HG02973 (cell line): Measurements from ENCODE around the gene PKNOX2.
A peak's percentile ranks its signal among the peaks of the same experiment; 100 is the strongest.

Experiments used
- ATAC-seq: cut with Tn5 transposase; IDR thresholded peaks from one replicate; pipeline ENCODE4 v1.9.1; 2021; ENCODE audit warnings: moderate library complexity; ENCODE audit not compliant: unreplicated experiment

Gene PKNOX2

DNA sequence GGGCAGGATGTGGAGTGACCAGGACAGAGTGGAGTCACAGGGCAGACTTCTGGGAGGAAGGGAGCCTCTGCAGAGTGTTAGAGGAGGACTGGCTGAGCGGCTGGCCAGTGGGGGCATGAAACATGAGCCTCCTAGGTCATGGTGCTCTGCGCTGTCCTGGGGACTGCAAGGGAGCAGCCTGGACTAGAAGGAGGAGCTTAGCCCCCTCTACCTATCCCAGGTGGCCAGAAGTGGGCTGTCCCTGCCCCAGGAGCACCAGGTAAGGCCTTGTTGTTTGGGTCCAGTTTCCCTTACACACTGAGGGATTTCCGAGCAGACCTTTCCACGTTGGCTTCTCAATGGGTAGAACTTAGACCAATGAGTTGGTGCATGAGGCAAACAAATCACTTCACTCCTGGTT is 7.4 kb downstream of the PKNOX2 start:
- ATAC-seq = no peak

DNA sequence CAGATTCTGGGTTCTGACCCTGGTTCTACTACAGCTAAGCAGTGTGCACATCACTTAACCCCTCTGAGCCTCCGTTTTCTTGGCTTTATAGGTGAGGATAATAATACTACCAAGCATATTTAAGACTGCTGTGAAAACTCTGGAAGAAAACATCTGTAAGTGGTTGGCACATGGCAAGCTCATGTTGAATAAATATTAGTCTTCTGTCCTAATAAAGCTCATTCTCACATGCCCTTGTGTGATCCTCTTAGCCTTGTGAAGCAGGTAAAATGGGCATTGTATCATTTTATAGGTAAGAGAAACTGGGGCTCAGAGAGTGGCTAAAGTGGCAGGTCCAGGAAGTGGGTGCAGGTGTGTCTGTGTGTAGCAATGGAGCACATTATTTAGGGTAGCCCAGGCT is 8.5 kb downstream of the PKNOX2 start:
- ATAC-seq = no peak

DNA sequence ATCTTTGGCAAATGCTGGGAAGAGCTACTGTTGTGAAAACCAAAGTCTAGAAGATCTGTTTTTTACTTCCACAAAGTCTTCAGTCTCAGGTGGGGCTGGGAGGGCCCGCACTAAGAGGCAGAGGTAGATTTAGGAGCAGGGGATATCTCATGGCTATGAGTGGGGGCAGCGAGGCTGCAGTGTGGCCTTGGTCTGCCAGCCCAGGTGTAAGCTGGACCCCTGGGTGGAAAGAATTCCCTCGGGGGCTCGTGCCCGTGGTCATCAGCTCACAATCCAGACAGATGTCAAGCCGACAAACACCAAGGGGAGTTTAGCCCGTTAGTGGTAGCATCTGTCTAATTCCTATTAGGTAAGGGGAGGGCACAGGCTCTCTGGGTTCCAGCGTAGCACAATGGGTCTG is 9.0 kb downstream of the PKNOX2 start:
- ATAC-seq = no peak

DNA sequence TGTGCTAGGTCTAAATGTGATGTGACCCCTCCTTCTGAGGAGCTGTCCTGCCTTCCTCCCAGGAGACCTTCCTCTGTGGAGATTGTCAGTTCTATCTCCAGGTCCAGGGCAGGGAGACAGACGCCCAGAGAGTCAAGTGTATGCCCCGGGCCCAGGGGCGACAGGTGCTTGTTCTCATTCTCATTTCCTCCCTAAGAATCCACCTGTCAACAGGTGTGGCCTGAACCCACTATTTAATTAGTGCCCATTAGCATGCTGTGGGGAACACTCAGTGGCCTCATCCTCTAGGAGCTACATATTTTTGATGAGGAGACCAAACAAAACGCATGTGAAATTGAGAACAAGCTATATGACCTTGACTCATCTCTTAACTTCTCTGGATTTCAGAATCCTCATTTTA is 9.5 kb downstream of the PKNOX2 start:
- ATAC-seq = no peak

DNA sequence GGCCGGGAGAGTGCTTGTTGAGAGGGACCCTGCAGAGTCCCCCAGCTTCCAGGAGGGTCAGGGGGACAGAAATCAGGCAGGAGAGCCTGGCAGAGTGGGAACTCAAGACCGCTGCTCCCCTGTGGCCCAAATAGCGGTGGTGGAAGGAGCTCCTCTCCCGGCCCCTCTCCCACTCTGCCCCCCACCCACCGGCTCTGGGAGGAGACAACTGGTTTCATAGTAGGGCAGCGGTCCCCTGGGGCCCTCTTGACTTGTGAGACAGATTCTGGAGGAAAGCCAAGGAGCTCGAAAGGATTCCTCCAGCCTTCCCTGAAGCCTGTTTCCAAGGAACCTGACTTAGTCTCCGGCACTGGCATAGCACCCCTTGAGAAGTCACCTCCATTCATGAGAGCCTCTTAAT is 10.1 kb downstream of the PKNOX2 start:
- ATAC-seq = no peak

DNA sequence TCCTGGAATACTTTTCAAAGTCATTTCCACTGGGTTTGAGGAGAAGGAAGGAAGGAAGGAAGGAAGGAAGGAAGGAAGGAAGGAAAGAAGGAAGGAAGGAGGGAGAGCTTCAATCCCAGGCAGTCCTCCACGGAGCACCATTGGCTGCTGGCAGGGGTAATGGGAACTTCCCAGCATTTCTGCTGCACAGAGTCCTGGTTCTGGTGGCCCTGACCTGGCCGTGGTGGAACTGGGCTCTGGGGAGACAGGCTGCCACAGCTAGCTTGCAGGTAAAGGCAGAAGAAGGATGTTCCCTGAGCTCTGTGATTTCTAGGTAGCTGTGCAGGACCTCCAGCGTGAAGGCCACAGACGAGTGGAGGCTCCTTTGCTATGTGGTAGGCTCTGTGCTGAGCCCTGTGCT is 10.6 kb downstream of the PKNOX2 start:
- ATAC-seq = no peak

DNA sequence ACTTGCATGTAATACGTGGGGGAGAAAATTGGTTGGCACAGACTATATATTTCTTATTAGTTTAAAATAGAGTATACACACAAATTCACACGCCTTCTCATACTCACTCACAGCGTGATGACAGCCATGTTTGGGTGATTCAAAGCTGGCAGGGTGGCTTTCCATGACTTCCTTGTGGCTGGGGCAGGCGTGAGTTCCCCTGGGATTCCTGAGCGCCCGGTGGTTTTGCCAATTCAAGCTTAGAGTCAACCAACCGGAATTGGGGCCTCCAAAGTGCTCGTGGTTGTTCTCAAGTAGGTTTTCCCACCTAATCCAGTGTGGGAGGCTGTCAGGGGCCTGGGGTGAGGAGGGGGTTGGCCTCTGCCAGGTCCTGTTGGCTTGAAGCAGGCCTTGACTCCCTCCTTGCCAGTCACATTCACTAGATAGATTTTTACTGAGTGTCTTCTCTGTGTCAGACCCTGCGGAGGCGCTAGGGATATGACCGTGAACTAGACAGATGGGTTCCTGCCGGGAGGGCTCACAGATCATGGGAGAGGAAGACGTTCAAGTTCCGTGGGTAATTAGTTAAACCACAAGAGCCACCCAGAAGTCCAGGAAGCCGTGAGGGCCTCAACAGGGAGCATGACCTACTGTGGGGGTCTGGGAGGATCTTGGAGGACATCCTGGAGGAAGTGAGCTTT is 11.5 kb downstream of the PKNOX2 start:
- no peak for ATAC-seq

DNA sequence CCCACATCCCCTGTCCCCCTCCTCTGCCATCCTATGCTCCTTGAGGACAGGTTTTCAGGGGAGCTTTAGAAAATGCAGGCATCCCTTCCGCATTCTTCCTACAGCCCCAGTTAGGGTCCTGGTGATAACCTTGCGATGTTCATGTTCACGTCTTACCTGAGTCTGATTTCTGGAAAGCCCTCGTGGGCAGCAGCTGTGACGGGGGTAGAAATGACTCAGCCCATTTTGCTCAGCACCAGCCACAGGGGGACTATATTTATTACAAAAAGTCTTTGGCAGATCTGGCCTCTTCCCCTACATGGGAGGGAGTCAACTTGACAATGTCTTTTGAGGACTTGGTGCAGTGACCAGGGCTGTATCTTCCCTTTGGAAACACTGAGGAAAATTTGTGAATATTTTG is 12.3 kb downstream of the PKNOX2 start:
- no peak for ATAC-seq

DNA sequence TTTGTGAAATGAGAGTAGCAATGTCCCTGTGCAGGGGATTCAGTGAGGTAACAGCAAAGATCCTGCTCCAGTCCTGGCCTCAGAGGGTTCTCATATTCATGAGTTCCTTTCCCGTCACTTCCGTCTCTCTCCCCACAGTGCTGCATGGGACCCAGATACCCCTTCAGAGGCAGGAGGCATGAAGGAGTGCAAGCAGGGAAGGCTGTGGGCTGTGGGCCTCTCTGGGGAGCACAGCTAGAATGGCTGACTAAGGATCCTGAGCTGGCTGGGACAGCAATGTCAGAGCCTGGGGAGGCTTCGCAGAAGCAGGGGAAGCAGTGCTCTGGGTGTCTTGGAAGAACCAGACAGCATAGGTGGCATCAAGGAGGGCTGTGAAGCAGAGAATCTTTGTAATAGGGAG is 13.0 kb downstream of the PKNOX2 start:
- no peak for ATAC-seq

DNA sequence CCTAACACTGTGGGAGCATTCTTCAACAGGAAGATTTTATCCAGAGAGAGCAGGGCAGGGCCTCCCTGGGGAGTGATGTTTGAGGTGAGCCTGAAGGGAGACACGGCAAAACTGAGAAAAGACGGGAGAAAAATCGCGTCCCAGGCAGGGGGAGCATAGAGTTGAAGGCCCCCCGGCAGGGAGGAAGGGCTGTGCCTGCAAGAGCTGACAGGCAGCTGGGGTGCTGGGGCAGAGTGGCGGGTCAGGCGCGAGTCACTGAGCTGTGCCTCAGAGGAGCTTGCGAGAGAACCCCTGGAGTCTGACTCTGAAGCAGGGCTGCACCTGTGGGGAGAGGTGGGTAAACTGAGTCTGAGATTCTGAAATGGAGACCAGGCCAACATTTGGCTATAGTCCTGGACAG is 14.8 kb downstream of the PKNOX2 start:
- no peak for ATAC-seq

DNA sequence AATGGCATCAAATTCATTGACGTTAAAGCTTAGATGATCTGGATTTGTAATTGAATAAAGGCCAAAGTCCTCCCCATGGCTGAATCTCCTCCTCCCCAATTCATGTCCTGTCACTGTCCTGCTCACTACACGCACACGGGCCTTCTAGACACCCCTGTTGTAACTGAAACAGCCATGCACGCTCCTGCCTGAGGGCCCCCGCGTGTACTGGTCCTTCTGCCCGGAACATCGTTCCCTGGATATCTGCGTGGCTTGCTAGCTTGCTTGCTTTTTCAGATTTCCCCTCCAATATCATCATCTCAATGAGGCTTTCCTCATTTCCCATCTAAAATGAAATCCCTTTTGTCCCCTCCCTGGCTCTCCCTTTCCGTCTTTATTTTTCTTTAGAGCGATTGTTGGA is 15.3 kb downstream of the PKNOX2 start:
- ATAC-seq = no peak

DNA sequence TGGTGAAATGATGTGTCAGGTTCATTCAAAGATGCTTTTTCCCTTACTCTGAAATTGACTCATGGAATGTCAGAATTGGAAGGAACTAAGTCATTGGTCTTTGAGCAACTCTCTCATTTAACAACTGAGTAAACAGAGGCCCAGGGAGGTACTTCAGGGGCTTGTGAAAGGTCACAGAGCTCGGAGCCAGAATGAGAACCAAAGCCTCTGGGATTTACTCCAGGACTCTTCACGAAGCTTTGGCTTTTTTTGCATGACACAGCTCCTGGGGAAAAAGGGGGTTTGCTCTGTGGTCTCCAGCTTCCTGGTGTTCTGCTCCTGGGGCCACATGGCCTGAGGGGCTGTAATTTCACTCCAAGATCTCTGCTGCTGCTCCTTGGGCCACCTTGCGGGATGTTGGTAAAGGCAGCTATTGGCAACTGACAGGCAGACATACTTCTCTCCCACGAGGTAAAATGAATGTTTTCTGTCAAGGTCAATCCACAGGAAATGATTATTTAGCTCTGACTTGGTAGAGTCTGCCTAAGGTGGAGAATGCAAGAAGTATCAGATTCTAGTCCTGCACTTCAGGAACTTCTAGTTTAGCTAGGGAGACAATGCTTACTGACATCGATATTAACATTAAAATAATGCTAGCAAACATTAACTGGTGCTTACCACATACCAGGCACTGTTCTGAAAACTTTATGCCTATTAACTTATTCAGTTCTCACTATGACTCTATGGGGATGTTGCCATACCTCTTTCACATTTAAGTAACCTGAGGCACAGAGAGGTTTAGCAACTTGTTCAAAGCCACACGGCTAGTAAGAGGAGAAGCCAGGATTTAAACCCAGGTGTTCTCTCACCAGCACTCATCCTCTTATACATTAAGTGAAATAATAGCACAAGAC is 16.1 kb downstream of the PKNOX2 start:
- peak; percentile 67 for ATAC-seq

DNA sequence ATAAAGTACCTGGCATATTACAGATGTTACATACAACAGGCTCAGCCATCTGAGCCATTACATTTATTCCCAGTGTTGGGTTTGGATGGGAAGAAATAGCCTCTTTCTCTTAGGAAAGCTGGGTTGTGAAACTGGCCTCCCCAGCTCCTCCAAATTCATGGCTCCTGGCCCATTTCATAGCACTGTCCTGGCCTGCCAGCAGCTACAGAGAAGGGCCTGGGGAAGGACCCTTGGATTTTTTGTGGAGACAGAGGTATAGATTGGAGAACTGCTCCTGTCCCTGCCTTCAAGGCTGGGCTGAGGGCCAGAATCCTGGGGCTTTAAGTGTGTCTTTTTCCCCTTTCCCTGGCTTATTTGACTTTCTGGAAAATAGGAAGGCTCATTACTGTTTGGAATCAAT is 18.0 kb downstream of the PKNOX2 start:
- ATAC-seq = no peak

DNA sequence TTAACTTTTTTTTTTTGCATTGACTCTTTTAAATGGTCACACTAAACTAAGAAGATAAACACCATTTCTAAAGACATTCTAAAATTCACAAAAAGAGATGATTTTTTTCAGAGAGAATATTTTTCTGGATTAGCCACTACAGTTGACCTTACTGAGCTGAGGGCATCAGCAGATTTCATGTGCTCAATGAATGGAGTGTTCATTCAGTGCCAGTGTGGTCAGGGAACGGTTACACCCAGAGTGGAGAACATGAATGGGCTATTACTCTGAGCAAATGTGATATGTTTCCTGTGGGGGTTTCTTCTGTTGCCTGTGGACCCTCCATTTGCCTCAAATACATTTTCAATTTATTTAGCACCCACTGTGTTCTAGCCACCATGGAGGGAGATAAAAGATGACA is 19.1 kb downstream of the PKNOX2 start:
- no peak for ATAC-seq

DNA sequence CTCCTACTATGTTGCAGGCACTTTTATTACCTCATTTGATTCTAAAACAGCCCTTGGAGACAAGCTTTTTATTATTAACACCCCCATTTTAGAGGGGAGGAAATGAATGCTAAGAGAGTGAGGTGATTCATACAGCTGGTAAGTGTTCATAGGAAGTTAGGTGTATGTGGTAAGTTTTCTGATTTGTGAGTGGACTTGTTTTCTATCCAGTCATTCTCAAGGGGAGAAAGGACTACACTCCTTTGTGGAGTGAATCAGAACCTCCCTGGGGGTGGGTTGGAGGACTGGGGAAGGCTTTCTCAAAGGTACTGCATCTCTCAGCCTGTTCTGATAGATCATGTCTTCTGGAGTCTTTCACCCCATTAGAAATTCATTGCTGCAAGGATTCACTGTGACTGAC is 23.5 kb downstream of the PKNOX2 start:
- ATAC-seq = no peak

DNA sequence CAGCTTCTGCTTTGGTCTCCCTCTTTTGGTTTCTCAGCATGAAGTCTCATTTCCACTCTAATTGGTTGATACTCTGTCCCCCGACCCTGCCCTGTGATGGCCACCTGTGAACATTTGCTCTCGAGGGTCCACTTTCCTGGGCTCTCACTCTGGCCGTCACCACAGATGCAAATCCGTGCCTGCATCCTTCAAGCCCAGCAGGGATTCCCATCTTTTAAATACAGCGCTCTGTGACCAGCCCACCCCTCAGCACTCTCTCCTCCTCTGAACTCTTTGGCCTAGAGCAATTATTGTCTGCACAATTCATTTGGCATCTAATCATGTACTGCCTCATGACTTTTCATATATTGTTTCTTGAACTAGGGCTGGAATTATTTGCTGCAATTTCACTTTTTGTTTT is 26.0 kb downstream of the PKNOX2 start:
- no peak for ATAC-seq

DNA sequence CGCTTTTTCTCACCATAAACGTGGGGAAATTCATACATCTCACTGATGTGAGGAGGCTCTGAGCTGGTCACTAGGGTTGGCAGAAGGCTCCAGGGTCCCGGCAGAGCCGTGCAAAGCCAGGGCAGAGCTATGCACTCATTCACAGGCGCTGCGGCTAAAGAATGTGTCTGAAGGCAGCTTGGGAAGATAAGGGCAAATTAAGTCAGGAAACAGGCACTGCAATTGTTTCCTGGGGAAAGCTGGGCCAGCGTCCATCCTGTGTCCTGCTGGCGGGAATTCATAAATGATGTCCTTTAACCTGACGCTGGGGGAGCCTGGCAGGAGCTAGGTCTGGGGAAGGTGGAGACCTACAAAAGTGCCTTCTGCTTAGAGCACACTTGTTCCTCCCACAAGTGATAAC is 27.6 kb downstream of the PKNOX2 start:
- no peak for ATAC-seq

DNA sequence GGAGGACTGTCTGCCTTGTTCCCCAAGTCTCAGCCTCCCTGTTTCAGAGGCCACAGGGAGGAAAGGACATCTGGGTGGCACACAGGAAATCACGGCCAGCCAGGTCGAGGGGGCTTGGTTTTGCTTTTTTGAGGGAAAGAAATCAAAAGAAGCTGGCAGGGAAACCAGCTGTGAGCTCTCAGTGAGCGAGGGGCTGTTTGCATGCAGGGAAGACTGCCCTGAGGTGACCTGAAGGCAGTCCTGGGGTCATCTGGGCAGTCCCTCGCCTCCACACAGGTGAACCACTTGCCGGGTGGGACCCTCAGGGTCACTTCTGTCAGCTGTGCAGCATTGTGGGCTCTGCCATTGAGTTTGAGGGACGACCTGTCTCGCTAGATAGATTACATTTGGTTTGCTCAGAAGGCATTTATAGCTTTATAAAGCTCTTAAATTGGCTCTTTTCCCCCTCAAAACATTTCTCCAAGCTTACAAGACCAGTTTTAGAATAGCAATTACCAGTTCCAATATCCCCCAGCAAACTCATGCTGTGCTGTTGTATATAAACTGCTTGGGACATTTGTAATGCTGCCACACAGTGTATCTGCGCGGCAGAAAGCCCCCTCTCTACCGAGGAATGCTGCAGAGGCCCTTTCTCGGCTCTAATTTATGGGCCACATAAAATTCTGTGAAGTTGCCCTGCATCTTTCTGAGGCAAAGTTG is 28.3 kb downstream of the PKNOX2 start:
- ATAC-seq = no peak

DNA sequence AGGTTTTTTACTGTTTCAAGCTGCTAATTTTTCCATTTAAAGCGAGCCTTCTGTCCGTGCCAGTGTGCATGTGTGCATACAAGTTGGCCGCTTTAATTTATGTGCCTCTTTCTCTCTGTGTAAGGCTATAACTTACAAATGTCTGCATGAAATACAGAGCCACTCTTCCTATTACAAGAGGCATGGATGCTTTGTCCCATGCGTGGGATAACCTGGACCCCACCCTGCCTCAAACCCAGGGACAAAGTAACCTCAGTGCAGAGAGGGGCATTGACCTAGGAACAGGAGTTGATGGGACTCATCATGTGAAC is 28.8 kb downstream of the PKNOX2 start:
- no peak for ATAC-seq

DNA sequence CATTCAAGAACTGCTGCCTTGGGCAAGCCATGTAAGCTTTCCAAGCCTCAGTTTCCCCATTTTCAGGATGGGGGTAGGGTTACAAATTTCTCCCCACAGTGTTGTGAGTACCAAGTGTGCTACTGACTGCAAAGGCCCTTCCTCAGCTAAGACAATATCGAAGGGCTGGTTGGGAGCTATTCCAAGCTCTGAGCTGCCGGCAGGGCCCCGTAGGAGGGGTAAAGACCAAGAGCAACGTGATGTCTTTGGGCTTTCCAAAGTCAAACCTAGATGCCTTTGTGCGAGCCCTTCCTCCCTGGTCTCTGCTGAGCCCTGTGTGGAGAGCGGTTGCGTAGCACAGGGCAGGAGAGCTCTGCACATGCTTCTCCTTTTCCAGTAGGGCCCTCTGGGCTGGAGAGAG is 29.3 kb downstream of the PKNOX2 start:
- ATAC-seq = no peak

DNA sequence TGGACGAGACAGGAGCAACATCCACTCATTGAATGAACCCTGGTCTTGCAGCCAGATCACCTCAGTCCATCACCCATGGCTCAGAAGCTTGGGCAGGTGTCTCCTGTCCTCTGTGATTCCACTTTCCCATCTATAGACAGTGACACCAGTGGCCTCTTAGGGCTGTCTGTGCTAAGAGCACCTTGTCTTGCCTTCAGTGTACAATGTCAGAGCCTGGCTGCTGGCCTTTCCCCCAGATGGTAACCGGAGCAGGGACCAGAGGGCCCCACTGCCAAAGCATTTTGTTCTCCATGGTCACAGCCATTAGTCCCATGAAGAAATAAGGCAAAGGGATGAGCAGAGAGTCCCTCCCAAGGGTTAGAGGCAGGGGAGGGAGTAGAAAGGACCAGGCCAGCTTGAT is 35.4 kb downstream of the PKNOX2 start:
- ATAC-seq = no peak

DNA sequence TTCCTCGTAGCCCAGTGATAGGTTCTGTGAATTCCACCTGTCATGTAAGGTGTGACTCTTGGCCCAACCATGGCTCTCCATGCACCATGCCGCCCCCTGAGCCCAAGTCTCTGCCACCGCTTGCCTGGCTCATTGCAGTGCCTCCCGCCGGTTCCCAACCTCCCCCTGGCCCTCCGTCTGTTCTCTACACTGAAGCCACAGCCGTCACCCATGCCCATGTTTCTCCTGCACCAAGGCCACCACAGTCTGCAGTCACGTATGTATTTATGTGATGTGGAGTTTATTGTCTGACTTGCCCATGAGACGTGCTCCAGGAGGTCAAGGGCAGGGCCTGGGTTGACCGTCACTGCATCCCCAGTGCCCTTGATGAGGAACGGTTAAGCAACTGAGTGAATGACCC is 35.9 kb downstream of the PKNOX2 start:
- no peak for ATAC-seq
